ENCODE data around the gene SPNS1. TPM values are rescaled to one million over a fixed set of nuclear protein-coding genes. Genes with fewer than 3 reads are reported as not detected.
"Not testable (repeated sequence)": the region's sequence is repeated elsewhere in the genome, so short reads cannot be mapped to it uniquely, and the experiment has no call there.

The SPNS1 gene
- total and polyA plus RNA-seq, 2 of the 8 experiments (the other 6 are each of a cell fraction or from before 2014, with no cell fraction given): 48.8 to 66.9 TPM

- H3K79me2 ChIP-seq (ENCODE audit: control insufficient read depth in 1 of 2, insufficient read depth in 2 of 2, low read length in 2 of 2); H3K27ac ChIP-seq (ENCODE audit: low read depth, low read length); H2BK15ac ChIP-seq (ENCODE audit: low read length); H3K23ac ChIP-seq (ENCODE audit: insufficient read length); H3K4me2 ChIP-seq (ENCODE audit: insufficient read depth in 1 of 2, low read depth in 2 of 2, low read length in 2 of 2); H4K5ac ChIP-seq (ENCODE audit: insufficient read length, low read depth, low read length); POLR2A ChIA-PET (ENCODE audit: partially characterized antibody); FAIRE-seq; H3K27me3 ChIP-seq (replicated peaks in 1 of 4; ENCODE audit: control insufficient read depth in 3 of 4, extremely low read depth in 1 of 4, insufficient read depth in 3 of 4, low read length in 3 of 4); H3K14ac ChIP-seq (ENCODE audit: insufficient read length); H2AK5ac ChIP-seq (ENCODE audit: low read depth, low read length); H2BK120ac ChIP-seq (replicated peaks; ENCODE audit: low read depth, low read length); H4K91ac ChIP-seq (replicated peaks; ENCODE audit: insufficient read length, low read length); H2BK20ac ChIP-seq (ENCODE audit: low read length); H3K4me3 ChIP-seq (ENCODE audit: extremely low read depth in 1 of 4, insufficient read depth in 2 of 4, low read depth in 3 of 4, low read length in 4 of 4); H3K9me3 ChIP-seq (ENCODE audit: insufficient read depth in 2 of 2, low read depth in 1 of 2, low read length in 1 of 2); H2AFZ ChIP-seq (ENCODE audit: low read length); H3K4ac ChIP-seq (replicated peaks; ENCODE audit: insufficient read length, low read depth, low read length); H3K56ac ChIP-seq (replicated peaks; ENCODE audit: insufficient read length, low read depth, low read length); H3K18ac ChIP-seq (ENCODE audit: extremely low read depth, low read length); H3K36me3 ChIP-seq (ENCODE audit: control insufficient read depth in 2 of 4, insufficient read depth in 4 of 4, low read length in 3 of 4); H2BK5ac ChIP-seq (ENCODE audit: low read depth, low read length); DNase-seq (ENCODE audit: low read depth in 1 of 2, low spot score in 2 of 2); H3K9ac ChIP-seq (replicated peaks in 1 of 4; ENCODE audit: extremely low read depth in 1 of 4, low read depth in 3 of 4, low read length in 3 of 4); H3K79me1 ChIP-seq (ENCODE audit: low read depth, low read length); H4K20me1 ChIP-seq (replicated peaks in 1 of 2; ENCODE audit: control insufficient read depth in 1 of 2, insufficient read depth in 2 of 2, low read length in 2 of 2); H3K23me2 ChIP-seq (ENCODE audit: low read depth, low read length); CTCF ChIA-PET (ENCODE audit: partially characterized antibody); H3K4me1 ChIP-seq (replicated peaks in 1 of 4; ENCODE audit: control insufficient read depth in 3 of 4, insufficient read depth in 4 of 4, low read length in 3 of 4); H2BK12ac ChIP-seq (ENCODE audit: low read depth, low read length); H4K8ac ChIP-seq (ENCODE audit: extremely low read depth, insufficient read depth, low read length): not testable (repeated sequence)
- WGBS, 2 experiments (ENCODE audit: extremely low coverage in 1 of 2, insufficient coverage in 1 of 2, insufficient read length in 1 of 2, insufficient replicate concordance in 2 of 2, low coverage in 1 of 2, low lambda C conversion rate in 2 of 2, missing lambda C conversion rate in 1 of 2): 81% methylated on average over 9 of the region's 9 CpGs; no CpG with 5 or more reads in 1 of the 2 experiments
Observed at GRCh38 chr16:29004496-29005139, 30.0 kb downstream of the SPNS1 start.

Measured in H1 (cell line).